SU-DHL-6 (cell line): ENCODE data around the gene MYMK.

ENCODE experiments used
- H2AFZ ChIP-seq: fragments of 200-600 bp; sonication (generic); 2 replicates; pipeline ENCODE4 v1.6.1; 2014; ENCODE audit warnings: low read depth, mild to moderate bottlenecking, moderate library complexity, mixed read lengths, antibody characterized with exemption, low read length; ENCODE audit not compliant: severe bottlenecking
- H3F3A ChIP-seq: fragments of 200-600 bp; shearing (Covaris generic); 2 replicates; pipeline ENCODE4 v1.6.0; 2016; ENCODE audit warnings: antibody characterized with exemption, mild to moderate bottlenecking; ENCODE audit not compliant: insufficient read depth
- H3K27ac ChIP-seq: fragments of 200-600 bp; sonication (generic); 2 replicates; pipeline ENCODE4 v1.5.1; 2016; ENCODE audit warnings: low read depth, mild to moderate bottlenecking, low read length, moderate library complexity, mixed read lengths
- H3K27me3 ChIP-seq: fragments of 200-600 bp; sonication (generic), shearing (Covaris generic); 2 replicates; pipeline ENCODE4 v1.6.0; 2014; ENCODE audit warnings: mild to moderate bottlenecking, low read length
- H3K36me3 ChIP-seq: fragments of 200-600 bp; sonication (generic); 2 replicates; pipeline ENCODE4 v1.6.1; 2014; ENCODE audit warnings: mild to moderate bottlenecking, low read length, mixed read lengths
- H3K4me2 ChIP-seq: fragments of 300-600, 200-600 bp; shearing (Covaris generic), sonication (generic); 2 replicates; pipeline ENCODE4 v1.6.0; 2014; ENCODE audit warnings: low read length, low read depth, mild to moderate bottlenecking; ENCODE audit not compliant: poor library complexity, severe bottlenecking
- H3K4me3 ChIP-seq: fragments of 200-600 bp; sonication (generic); 2 replicates; pipeline ENCODE4 v1.5.1; 2014; ENCODE audit warnings: antibody characterized with exemption, low read length, mild to moderate bottlenecking, mixed read lengths; ENCODE audit not compliant: insufficient read depth, poor library complexity, severe bottlenecking
- H3K79me2 ChIP-seq: fragments of 200-600 bp; sonication (generic); 2 replicates; pipeline ENCODE4 v1.6.1; 2014; ENCODE audit warnings: mild to moderate bottlenecking, low read length, moderate library complexity; ENCODE audit not compliant: insufficient read depth
- H3K9ac ChIP-seq: fragments of 200-600 bp; sonication (generic); 2 replicates; pipeline ENCODE4 v1.7.0; 2014; ENCODE audit warnings: mild to moderate bottlenecking, low read length
- H3K9me2 ChIP-seq: fragments of 200-600 bp; sonication (generic); replicated peaks from 2 replicates; pipeline ENCODE4 v1.6.1; 2014; ENCODE audit warnings: low read length; ENCODE audit not compliant: insufficient read depth
- H3K9me3 ChIP-seq: fragments of 200-600 bp; sonication (generic); 2 replicates; pipeline ENCODE4 v1.6.1; 2014; ENCODE audit warnings: low read length, mixed read lengths; ENCODE audit not compliant: insufficient read depth
- H4K20me1 ChIP-seq: fragments of 200-600 bp; sonication (generic); 2 replicates; pipeline ENCODE4 v1.6.1; 2014; ENCODE audit warnings: low read depth, mild to moderate bottlenecking, antibody characterized with exemption, low read length, moderate library complexity, mixed read lengths
- CTCF ChIP-seq: fragments of 200-600 bp; sonication (generic); IDR thresholded peaks from one replicate; pipeline ENCODE4 v1.5.1; 2017; ENCODE audit warnings: antibody characterized with exemption, mild to moderate bottlenecking, low read length, moderate library complexity; ENCODE audit not compliant: insufficient read depth, poor library complexity, severe bottlenecking
- EZH2phosphoT487 ChIP-seq: fragments of 200-600 bp; sonication (generic), shearing (Covaris generic); conservative IDR thresholded peaks from 2 replicates; pipeline ENCODE4 v1.6.1; 2018; ENCODE audit warnings: mild to moderate bottlenecking, antibody characterized with exemption, low read length, moderate library complexity, mixed read lengths

The MYMK gene

GRCh38 chr9:133471551-133472276 lies 53.0 kb downstream of the MYMK start:
- no peaks in the 10 kb centered on the region for H3K36me3 ChIP-seq
- H4K20me1 ChIP-seq, result no peaks in the 10 kb centered on the region
- H3K27me3 ChIP-seq, result no peaks in the 10 kb centered on the region
- H3K9me2 ChIP-seq, result no peaks in the 10 kb centered on the region
- H2AFZ ChIP-seq, result no peak overlapping the region
- no peak overlapping the region for H3K4me3 ChIP-seq
- H3F3A ChIP-seq, result no peaks in the 10 kb centered on the region
- H3K79me2 ChIP-seq, result no peaks in the 10 kb centered on the region
- no peak for TF ChIP-seq EZH2phosphoT487
- no peak for TF ChIP-seq CTCF
- H3K27ac ChIP-seq, result no peak overlapping the region
- no peak overlapping the region for H3K9ac ChIP-seq
- no peak overlapping the region for H3K4me2 ChIP-seq
- H3K9me3 ChIP-seq, result no peaks in the 10 kb centered on the region

GRCh38 chr9:133470988-133471387 lies 53.8 kb downstream of the MYMK start:
- no peaks in the 10 kb centered on the region for H3K36me3 ChIP-seq

GRCh38 chr9:133470427-133470924 lies 54.3 kb downstream of the MYMK start:
- no peak overlapping the region for H2AFZ ChIP-seq
- H3K9me2 ChIP-seq, result no peaks in the 10 kb centered on the region
- TF ChIP-seq CTCF (no peak), EZH2phosphoT487 (no peak)
- H3K4me3 ChIP-seq, result no peak overlapping the region
- no peaks in the 10 kb centered on the region for H3K79me2 ChIP-seq
- no peaks in the 10 kb centered on the region for H3K9me3 ChIP-seq
- no peaks in the 10 kb centered on the region for H3F3A ChIP-seq
- H3K27me3 ChIP-seq, result no peaks in the 10 kb centered on the region
- H3K9ac ChIP-seq, result no peak overlapping the region
- H3K36me3 ChIP-seq, result no peaks in the 10 kb centered on the region
- no peak overlapping the region for H3K27ac ChIP-seq
- no peaks in the 10 kb centered on the region for H4K20me1 ChIP-seq
- H3K4me2 ChIP-seq, result no peak overlapping the region

More at GRCh38 chr9:133470988-133471387, 53.8 kb downstream of the MYMK start:
- Histone ChIP-seq H3K4me3 (no peak overlapping the region), H3K27ac (no peak overlapping the region), H3K4me2 (no peak overlapping the region), H3F3A (no peaks in the 10 kb centered on the region), H3K9ac (no peak overlapping the region), H4K20me1 (no peaks in the 10 kb centered on the region), H3K9me2 (no peaks in the 10 kb centered on the region), H3K27me3 (no peaks in the 10 kb centered on the region), H3K9me3 (no peaks in the 10 kb centered on the region), H3K79me2 (no peaks in the 10 kb centered on the region), H2AFZ (no peak overlapping the region)
- TF ChIP-seq EZH2phosphoT487 (no peak), CTCF (no peak)
